ENCODE results near the gene DNAL1.

DNA sequence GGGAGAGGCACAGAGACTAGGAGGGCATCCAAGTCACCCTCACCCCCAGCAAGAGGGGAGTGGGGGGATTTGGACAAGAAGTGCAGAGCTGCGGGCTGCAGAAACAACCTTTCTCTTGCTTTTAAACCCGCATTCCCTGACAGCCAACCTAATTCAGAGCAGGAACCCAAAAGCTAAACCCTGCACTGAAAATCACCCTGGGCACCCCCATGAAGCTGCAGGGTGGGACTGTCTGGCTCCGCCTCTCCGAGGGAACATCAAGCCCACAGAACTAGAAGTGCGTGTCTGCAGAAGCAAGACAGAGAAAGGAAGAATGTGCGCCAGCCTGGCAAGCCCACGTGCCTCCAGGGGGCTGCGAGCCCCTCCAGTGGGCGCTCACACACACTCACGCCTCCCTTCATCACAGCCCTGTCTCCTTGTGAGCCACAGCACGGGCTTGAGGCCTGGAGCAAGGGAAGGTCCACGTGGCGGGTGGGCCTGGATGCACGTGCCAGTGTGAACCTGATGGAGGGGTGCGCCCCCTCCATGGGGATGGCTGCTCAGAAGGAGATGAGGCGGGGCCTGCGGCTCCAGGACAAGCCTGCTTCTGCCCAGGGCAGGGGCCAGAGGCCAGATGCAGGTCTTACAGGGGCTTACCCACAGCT lies 97.2 kb downstream of the DNAL1 start:
- TF ChIP-seq, protein P1, sequence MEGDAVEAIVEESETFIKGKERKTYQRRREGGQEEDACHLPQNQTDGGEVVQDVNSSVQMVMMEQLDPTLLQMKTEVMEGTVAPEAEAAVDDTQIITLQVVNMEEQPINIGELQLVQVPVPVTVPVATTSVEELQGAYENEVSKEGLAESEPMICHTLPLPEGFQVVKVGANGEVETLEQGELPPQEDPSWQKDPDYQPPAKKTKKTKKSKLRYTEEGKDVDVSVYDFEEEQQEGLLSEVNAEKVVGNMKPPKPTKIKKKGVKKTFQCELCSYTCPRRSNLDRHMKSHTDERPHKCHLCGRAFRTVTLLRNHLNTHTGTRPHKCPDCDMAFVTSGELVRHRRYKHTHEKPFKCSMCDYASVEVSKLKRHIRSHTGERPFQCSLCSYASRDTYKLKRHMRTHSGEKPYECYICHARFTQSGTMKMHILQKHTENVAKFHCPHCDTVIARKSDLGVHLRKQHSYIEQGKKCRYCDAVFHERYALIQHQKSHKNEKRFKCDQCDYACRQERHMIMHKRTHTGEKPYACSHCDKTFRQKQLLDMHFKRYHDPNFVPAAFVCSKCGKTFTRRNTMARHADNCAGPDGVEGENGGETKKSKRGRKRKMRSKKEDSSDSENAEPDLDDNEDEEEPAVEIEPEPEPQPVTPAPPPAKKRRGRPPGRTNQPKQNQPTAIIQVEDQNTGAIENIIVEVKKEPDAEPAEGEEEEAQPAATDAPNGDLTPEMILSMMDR (IDR thresholded peaks at IDR 0.05): no peak
- no peak for TF ChIP-seq POLR2A (IDR thresholded peaks at IDR 0.05)

All from prostate gland (tissue), 2 donors.